ENCODE data around the gene IGSF9. TPM values are rescaled to one million over a fixed set of nuclear protein-coding genes. Genes with fewer than 3 reads are reported as not detected.
A peak's percentile ranks its signal among the peaks of the same experiment; 100 is the strongest.

IGSF9 gene
- total and polyA plus RNA-seq, 2 of the 4 experiments (the other 2 are of a cell fraction), result 0.05 TPM; not detected in 1

DNA sequence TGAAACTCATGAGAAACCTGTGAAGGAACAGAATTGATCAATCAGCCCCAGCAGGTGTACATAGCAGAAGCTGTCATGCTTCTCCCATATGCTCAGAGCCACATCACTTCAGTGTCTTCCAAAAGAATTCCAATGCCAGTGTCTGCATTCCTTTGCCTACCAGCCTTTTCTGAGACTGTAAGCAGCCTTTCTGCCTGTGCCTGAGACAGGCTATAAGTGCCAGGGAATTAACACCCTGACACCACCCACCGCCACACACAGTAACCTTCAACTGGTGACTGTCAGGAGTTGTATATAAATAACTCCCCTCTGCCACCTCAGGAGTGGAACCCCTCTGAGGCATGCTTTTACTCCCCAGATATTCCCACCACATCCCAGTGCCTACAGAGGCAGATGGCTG lies 46.7 kb upstream of the IGSF9 start:
- H3K4ac ChIP-seq (ENCODE audit: low read depth, low read length), result no peak overlapping the region
- H3K36me3 ChIP-seq (ENCODE audit: control insufficient read depth, insufficient read depth, low read length), result no peaks in the 10 kb centered on the region
- dilution Hi-C loops (cut with HindIII; ENCODE audit: low sequenced_read_pairs, unreplicated experiment), result no loop called here
- peaks cover 3% of the 10 kb centered on the region for H3K27me3 ChIP-seq (ENCODE audit: control insufficient read depth, insufficient read depth, low read length)
- H2BK120ac ChIP-seq (ENCODE audit: low read depth, low read length), result no peak overlapping the region
- no TSS peak for BruUV-seq (replicated peaks)
- intact Hi-C loops (cut with micrococcal nuclease), result no loop called here
- TF ChIP-seq MAFK (IDR thresholded peaks at IDR 0.05; ENCODE audit: low read depth, low read length), result no peak
- TF ChIP-seq RAD21 (IDR thresholded peaks at IDR 0.05; ENCODE audit: low read length), result no peak
- TF ChIP-seq SMC3 (IDR thresholded peaks at IDR 0.05; ENCODE audit: low read depth, low read length), result no peak
- TF ChIP-seq, protein P1, sequence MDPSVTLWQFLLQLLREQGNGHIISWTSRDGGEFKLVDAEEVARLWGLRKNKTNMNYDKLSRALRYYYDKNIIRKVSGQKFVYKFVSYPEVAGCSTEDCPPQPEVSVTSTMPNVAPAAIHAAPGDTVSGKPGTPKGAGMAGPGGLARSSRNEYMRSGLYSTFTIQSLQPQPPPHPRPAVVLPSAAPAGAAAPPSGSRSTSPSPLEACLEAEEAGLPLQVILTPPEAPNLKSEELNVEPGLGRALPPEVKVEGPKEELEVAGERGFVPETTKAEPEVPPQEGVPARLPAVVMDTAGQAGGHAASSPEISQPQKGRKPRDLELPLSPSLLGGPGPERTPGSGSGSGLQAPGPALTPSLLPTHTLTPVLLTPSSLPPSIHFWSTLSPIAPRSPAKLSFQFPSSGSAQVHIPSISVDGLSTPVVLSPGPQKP (IDR thresholded peaks at IDR 0.05; ENCODE audit: borderline replicate concordance, low read depth, low read length), result no peak
- H2BK15ac ChIP-seq (ENCODE audit: low read depth, low read length), result no peak overlapping the region
- peaks cover 2% of the 10 kb centered on the region; the same call in 1 of the 2 replicates for H3K4me1 ChIP-seq (ENCODE audit: control insufficient read depth, insufficient read depth, low read length)
- no peak overlapping the region for H3K14ac ChIP-seq (replicated peaks; ENCODE audit: low read depth, low read length)
- no peak overlapping the region for H2AK9ac ChIP-seq (replicated peaks; ENCODE audit: low read depth, low read length, poor library complexity)
- no CpG with 5 or more reads among the region's 1 CpG for WGBS, 2 experiments (ENCODE audit: extremely low coverage in 2 of 2, insufficient read length in 1 of 2)
- H2BK5ac ChIP-seq (ENCODE audit: low read depth, low read length, poor library complexity, severe bottlenecking), result no peak overlapping the region
- no peak overlapping the region for H2AK5ac ChIP-seq (ENCODE audit: low read depth, low read length)
- no peaks in the 10 kb centered on the region for H3K9me1 ChIP-seq (ENCODE audit: insufficient read depth, low read length)
- no peaks in the 10 kb centered on the region for H3K9me3 ChIP-seq (ENCODE audit: control insufficient read depth, insufficient read depth, low read length)
- H3K23ac ChIP-seq (ENCODE audit: low read depth, low read length), result no peak overlapping the region
- no peak overlapping the region for H4K8ac ChIP-seq (ENCODE audit: low read depth in 2 of 2, low read length in 2 of 2)
- H2BK20ac ChIP-seq (ENCODE audit: low read depth, low read length), result no peak overlapping the region
- H3K27ac ChIP-seq (ENCODE audit: insufficient read depth, low read length), result no peak overlapping the region
- ChIA-PET CTCF (interaction anchor here (1.0 to 1.2 kb wide), 2 partner anchors 15 to 16 kb away, joined by 3 to 4 read pairs; no protein-coding TSS in a partner anchor), POLR2A (ENCODE audit: unreplicated experiment) (no interaction called here)
- no peak overlapping the region for H3K18ac ChIP-seq (ENCODE audit: low read depth, low read length)
- H3K79me1 ChIP-seq (ENCODE audit: low read depth in 1 of 2, low read length in 2 of 2), result no peaks in the 10 kb centered on the region
- no peak overlapping the region for H3K4me3 ChIP-seq (ENCODE audit: insufficient read depth, low read depth, low read length)
- no peak overlapping the region for H3K9ac ChIP-seq (ENCODE audit: low read depth, low read length)
- in situ Hi-C loops (cut with MboI; ENCODE audit: low sequenced_read_pairs), result no loop called here
- ATAC-seq (ENCODE audit: low read depth) (0 out of 2 replicates have a peak, but pooled peaks have one; percentile 30), DNase-seq (no peak)
- no peak overlapping the region for H3K56ac ChIP-seq (ENCODE audit: extremely low read depth, insufficient read depth, low read length)
- H4K91ac ChIP-seq (ENCODE audit: insufficient read depth, low read depth, low read length), result no peak overlapping the region
- H2AFZ ChIP-seq (replicated peaks; ENCODE audit: low read length, poor library complexity), result peak overlapping the region; percentile 48
- no peak overlapping the region for H3K4me2 ChIP-seq (ENCODE audit: low read depth, low read length)
- no peak overlapping the region for H4K5ac ChIP-seq (ENCODE audit: low read depth, low read length)
- no peaks in the 10 kb centered on the region for H4K20me1 ChIP-seq (ENCODE audit: insufficient read depth, low read length)

Measured in IMR-90 (cell line).